Measurements from ENCODE around the gene RMP24.
"Not testable (repeated sequence)": the region's sequence is repeated elsewhere in the genome, so short reads cannot be mapped to it uniquely, and the experiment has no call there.

RMP24 gene

DNA sequence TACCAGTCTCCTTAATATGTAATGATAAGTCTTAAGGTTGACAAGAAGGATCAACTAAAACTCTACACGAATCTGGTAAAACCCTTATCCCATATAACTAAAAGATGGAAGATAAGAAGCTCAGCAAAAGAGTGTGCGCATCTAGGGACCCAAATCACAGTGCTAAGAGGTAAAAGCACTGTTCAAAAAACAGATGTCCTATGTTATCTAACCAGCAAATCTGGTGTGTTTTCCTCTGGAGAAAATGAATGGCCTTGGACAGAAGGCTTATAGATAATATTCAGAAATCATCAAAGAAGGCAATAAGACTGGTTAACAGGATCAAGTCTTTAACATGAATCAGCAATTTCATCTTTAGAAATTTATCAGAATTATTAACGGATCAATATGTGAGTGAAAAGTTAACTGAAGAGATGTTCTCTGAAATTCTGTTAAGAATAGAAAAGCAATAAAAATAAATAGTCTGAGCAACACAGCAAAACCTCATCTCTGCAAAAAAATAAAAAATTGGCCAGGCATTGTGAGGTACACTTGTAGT, 47.8 kb downstream of the RMP24 start:
- DNase-seq (ENCODE audit: low read depth): no peak
- H3K4me3 ChIP-seq (ENCODE audit: low read length): no peak overlapping the region
- TF ChIP-seq, protein P1, sequence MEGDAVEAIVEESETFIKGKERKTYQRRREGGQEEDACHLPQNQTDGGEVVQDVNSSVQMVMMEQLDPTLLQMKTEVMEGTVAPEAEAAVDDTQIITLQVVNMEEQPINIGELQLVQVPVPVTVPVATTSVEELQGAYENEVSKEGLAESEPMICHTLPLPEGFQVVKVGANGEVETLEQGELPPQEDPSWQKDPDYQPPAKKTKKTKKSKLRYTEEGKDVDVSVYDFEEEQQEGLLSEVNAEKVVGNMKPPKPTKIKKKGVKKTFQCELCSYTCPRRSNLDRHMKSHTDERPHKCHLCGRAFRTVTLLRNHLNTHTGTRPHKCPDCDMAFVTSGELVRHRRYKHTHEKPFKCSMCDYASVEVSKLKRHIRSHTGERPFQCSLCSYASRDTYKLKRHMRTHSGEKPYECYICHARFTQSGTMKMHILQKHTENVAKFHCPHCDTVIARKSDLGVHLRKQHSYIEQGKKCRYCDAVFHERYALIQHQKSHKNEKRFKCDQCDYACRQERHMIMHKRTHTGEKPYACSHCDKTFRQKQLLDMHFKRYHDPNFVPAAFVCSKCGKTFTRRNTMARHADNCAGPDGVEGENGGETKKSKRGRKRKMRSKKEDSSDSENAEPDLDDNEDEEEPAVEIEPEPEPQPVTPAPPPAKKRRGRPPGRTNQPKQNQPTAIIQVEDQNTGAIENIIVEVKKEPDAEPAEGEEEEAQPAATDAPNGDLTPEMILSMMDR (IDR thresholded peaks at IDR 0.05; ENCODE audit: insufficient read depth, low read depth, low read length, missing control alignments): no peak

DNA sequence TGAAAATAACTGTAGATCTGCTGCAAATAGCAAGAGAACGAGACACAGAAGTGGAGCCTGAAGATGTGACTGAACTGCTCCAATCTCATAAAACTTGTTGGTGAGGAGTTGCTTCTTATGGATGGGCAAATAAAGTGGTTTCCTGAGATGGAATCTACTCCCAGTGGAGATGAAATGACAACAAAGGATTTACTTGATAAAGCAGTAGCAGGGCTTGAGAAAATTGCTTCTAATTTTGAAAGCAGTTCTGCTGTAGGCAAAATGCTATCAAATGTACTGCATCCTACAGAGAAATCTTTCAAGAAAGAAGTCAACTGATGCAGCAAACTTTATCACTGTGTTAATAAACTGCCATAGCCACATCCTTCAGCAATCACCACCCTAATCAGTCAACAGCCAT, 50.9 kb downstream of the RMP24 start:
- H3K4me3 ChIP-seq (ENCODE audit: low read length): no peak overlapping the region
- no peak for DNase-seq (ENCODE audit: low read depth)

DNA sequence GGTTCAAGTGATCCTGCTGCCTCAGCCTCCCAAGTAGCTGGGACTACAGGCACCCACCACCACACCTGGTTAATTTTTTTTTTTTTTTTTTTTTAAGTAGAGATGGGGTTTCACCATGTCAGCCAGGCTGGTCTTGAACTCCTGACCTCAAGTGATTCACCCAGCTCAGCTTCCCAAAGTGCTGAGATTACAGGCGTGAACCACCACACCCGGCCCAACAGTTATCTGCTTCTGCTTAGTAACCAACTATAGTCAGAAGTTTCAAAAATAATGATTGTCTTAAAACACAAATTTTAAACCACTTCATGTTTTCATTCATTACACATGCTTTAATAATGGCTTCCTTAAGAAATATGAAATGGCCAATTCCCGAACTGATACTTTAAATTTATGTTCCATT, 51.8 kb downstream of the RMP24 start:
- DNase-seq (ENCODE audit: low read depth); H3K4me3 ChIP-seq (ENCODE audit: low read length): not testable (repeated sequence)

More for the DNA sequence above, 50.9 kb downstream of the RMP24 start:
- TF ChIP-seq, protein P1 (IDR thresholded peaks at IDR 0.05; ENCODE audit: insufficient read depth, low read depth, low read length, missing control alignments): no peak

DNA sequence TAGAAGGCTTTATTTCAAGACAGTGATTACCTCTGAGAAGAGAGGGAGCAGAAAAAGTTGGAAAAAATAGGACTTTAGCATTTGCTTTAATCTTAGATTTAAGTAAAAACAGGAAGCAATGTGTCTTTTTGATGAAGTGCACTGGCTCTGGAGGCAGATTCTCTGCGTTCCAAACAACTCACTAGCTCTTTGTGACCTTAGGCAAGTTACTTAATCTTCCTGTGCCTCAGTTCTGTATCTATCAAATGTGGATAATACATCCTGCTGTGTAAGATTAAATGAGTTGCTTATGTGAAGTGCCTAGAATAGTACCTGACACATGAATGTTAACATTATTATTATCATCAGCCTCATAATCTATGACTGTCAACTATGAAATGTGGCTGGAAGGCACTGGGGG, 52.5 kb downstream of the RMP24 start:
- TF ChIP-seq, protein P1 (IDR thresholded peaks at IDR 0.05; ENCODE audit: insufficient read depth, low read depth, low read length, missing control alignments): no peak
- H3K4me3 ChIP-seq (ENCODE audit: low read length): no peak overlapping the region
- DNase-seq (ENCODE audit: low read depth): no peak

DNA sequence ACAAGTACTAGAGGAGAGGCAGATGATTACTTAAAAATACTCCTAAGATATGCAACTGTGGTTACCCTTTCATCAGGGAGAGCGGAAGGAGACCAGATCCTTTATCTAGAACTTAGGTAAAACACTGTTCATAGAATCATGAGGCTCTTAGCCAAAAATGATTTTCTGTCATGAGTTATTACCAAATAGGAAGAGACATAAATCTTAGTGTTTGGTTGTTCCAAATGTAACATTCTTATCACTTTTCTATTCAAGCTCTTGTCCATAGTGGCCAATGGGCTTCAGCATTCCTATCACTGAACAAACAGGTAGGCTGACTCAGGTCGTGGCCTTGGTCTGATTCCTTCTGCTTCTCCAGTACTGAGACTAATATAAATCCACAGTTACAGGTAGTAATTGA, 56.4 kb downstream of the RMP24 start:
- TF ChIP-seq, protein P1 (IDR thresholded peaks at IDR 0.05; ENCODE audit: insufficient read depth, low read depth, low read length, missing control alignments): no peak
- DNase-seq (ENCODE audit: low read depth): no peak
- H3K4me3 ChIP-seq (ENCODE audit: low read length): no peak overlapping the region
